22Rv1 (cell line): ENCODE results near the gene ZFX.

Experiments used
- H3K27ac ChIP-seq: fragments of 450-650 bp; 2 replicates; pipeline ENCODE4 v1.5.1; 2017
- ZFX ChIP-seq: fragments of 450-650 bp; IDR thresholded peaks from 2 replicates; pipeline ENCODE4 v1.6.1; 2017; ENCODE audit warnings: antibody characterized with exemption, borderline replicate concordance
- TF ChIP-seq, protein P1 (sequence below): fragments of 450-650 bp; IDR thresholded peaks from 2 replicates; pipeline ENCODE4 v1.5.1; 2017; ENCODE audit warnings: mild to moderate bottlenecking

ZFX gene

DNA sequence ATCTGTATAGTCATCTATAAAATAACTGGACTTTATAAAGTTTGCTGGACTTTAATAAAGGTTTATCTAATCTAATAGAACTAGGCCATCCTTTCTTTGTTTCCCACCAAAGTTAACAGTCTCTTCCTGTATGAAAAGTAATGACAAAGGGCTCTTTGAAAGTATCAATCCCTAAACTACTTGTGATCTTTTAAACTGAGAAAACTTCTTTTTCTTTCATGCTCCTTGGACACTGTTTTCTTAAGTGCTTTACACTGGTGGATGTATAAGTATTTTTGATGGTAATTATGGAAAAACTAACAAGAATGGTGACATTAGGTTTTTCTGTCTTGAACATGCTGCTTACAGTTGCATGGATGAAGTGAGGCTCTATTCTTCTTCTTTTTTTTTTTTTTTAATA lies 2.4 kb upstream of the ZFX start:
- TF ChIP-seq ZFX, result no peak
- TF ChIP-seq, protein P1, sequence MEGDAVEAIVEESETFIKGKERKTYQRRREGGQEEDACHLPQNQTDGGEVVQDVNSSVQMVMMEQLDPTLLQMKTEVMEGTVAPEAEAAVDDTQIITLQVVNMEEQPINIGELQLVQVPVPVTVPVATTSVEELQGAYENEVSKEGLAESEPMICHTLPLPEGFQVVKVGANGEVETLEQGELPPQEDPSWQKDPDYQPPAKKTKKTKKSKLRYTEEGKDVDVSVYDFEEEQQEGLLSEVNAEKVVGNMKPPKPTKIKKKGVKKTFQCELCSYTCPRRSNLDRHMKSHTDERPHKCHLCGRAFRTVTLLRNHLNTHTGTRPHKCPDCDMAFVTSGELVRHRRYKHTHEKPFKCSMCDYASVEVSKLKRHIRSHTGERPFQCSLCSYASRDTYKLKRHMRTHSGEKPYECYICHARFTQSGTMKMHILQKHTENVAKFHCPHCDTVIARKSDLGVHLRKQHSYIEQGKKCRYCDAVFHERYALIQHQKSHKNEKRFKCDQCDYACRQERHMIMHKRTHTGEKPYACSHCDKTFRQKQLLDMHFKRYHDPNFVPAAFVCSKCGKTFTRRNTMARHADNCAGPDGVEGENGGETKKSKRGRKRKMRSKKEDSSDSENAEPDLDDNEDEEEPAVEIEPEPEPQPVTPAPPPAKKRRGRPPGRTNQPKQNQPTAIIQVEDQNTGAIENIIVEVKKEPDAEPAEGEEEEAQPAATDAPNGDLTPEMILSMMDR, result no peak
- peak overlapping the region; percentile 95 for H3K27ac ChIP-seq

DNA sequence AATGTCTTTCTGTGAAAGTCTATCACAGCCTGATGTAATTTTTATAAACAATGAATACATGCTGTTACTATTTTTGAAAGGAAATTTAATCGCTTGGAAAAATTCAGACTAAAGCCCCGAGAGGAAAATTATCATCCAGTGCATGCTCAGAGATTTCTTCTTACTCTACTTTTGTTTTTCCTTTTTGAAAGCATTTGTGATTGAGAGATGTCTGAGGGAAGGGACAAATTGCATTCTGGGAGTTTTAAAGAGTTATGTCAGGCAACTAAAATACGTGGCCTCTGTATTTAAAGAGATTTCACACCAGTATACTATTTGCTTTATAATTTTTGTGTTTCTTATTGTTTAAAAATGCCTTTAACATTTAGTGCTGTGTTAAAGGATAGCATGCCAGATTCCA lies 1.4 kb upstream of the ZFX start:
- no peak for TF ChIP-seq ZFX
- TF ChIP-seq, protein P1, result no peak
- peak overlapping the region; percentile 95 for H3K27ac ChIP-seq

DNA sequence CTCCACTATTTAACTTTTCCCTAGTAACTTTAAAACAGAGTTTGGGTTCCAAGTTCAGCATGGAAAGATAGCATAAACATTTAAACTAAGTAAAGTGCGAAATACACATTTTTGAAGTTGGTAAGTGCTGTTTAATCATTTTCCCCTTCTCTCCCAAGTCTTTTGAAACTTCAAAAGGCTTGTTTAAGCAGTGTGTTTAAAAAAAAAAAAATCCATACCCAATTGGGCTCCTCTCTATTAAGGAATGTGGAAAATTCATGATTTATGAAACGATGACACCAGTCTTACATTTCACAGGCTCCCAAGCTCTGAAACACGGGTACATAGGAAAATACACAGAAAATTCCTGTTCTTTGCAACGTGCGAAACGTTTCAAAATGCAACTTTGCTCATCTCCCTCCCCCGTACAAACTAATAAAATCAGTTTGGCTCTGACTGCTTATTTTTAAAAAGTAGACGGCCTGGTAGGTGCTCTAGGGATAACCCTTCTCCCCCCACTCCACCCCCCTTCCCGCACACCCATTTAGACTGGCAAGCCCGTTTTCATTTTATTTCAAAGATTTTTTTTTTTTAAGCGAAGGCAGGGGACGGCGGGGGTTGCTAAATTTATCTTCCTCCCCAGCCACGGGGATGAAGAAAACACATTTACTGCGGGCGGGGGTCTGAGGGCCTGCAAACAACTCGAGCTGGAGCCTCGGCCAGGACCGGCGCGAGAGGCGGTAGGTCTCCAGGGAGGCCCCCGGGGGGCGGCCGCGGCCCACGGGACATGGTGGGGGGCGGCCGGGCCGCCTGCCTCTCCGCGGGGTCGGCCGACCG lies 786 bp upstream of the ZFX start:
- TF ChIP-seq, protein P1, result no peak
- no peak for TF ChIP-seq ZFX
- peak overlapping the region; percentile 95 for H3K27ac ChIP-seq

DNA sequence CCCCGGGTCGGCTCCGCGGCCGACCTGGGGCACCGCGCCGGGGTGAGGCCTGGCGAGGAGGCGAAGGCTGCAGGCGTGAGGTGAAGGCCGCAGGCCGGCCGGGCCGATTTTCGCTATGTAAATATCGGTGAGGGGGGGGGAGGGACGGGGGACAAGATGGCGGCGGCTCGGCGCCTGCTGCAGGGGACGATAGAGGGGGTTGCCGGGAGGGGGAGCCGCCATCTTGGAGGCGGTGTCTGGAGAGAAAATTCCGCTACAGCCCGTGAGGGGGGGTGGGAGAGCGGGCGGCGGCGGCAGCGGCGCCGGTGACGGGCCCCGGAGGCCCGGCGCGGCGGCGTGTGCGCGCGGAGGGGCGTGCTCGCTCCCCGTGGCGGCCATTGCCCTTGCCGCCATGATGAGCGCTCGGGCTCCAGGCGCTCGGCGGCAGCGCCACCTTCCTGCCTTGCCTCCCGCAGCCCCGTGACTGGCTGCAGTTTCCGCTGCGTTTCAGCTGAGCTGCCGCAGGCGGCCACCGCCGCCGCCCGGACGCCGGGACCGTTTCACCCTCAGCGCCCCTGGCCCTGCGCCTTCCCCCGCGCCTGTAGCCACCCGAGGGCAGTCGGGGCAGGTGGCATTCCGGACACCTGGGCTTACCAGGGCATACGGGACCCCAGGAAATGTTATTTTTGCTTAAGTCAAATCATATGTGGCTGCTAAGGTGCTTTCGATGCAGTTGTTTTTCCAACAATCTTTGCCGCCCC lies 692 bp downstream of the ZFX start:
- H3K27ac ChIP-seq, result peak overlapping the region; percentile 95
- TF ChIP-seq, protein P1, result 0 out of 2 replicates have a peak, but pooled peaks have one; percentile 32
- no peak for TF ChIP-seq ZFX

DNA sequence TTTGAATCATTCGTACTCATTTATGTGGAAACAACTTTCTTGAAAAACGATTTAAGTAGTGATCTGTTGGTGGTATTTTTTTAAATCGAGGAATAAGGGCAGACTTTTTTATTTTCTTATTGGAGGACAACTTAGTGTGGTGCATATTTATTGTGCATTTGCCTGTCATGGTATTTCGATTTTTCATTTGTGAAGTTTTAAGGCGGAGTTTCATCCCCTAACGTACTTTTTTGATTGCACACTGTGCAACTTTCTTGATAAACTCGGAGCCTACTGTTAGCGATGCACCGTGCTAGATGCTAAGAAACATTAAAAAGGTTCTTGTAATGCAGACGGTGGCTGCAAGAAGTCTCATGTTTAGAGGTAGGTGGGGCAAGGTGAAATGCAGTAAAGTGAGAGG lies 1.4 kb downstream of the ZFX start:
- TF ChIP-seq, protein P1, result no peak
- TF ChIP-seq ZFX, result no peak
- H3K27ac ChIP-seq, result peak overlapping the region; percentile 95

DNA sequence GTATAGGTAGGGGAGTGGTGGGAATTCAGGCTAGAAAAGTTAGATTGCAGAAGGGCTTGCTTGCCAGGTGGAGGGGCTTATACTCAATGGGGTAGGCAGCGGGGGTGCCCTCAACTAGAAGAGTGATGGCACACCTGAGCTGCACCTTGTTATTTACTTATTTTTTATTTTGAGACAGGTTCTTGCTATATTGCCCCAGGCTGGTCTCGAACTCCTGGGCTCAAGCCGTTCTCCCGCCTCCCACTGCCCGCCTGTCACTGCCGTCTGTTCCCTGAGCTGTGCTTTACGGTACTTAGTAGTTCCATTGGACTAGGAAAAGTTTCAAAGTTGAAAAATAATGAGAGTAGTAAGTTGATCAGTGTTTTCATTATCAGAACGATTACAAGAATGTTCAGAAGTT lies 2.0 kb downstream of the ZFX start:
- TF ChIP-seq ZFX, result no peak
- TF ChIP-seq, protein P1, result no peak
- peak overlapping the region; percentile 95 for H3K27ac ChIP-seq
